DOHH2 (cell line): ENCODE data around the gene ADRA2B.

Source experiments
- H3F3A ChIP-seq: fragments of 200-600 bp; sonication (generic), shearing (Covaris generic); 2 replicates; pipeline ENCODE4 v1.6.0; 2016; ENCODE audit warnings: antibody characterized with exemption, mild to moderate bottlenecking; ENCODE audit not compliant: control insufficient read depth, insufficient read depth
- H3K27ac ChIP-seq: fragments of 200-600 bp; sonication (generic); 2 replicates; pipeline ENCODE4 v1.5.1; 2014; ENCODE audit warnings: low read depth, mild to moderate bottlenecking, low read length, moderate library complexity
- H3K27me3 ChIP-seq: fragments of 200-600 bp; sonication (generic); 2 replicates; pipeline ENCODE4 v1.6.1; 2014; ENCODE audit warnings: mild to moderate bottlenecking, low read length, mixed read lengths; ENCODE audit not compliant: control insufficient read depth
- H3K36me3 ChIP-seq: fragments of 200-600 bp; sonication (generic); 2 replicates; pipeline ENCODE4 v1.6.1; 2014; ENCODE audit warnings: mild to moderate bottlenecking, low read length, moderate library complexity, mixed read lengths; ENCODE audit not compliant: control insufficient read depth
- H3K4me1 ChIP-seq: fragments of 200-600 bp; sonication (generic); 2 replicates; pipeline ENCODE4 v1.6.1; 2014; ENCODE audit warnings: mild to moderate bottlenecking, low read length, mixed read lengths; ENCODE audit not compliant: control insufficient read depth
- H3K4me2 ChIP-seq: fragments of 200-600 bp; sonication (generic); 2 replicates; pipeline ENCODE4 v1.6.0; 2014; ENCODE audit warnings: mild to moderate bottlenecking, low read length, moderate library complexity
- H3K4me3 ChIP-seq: fragments of 200-600 bp; sonication (generic); 2 replicates; pipeline ENCODE4 v1.5.1; 2014; ENCODE audit warnings: mild to moderate bottlenecking, low read length, mixed read lengths
- H3K79me2 ChIP-seq: fragments of 200-600 bp; sonication (generic); 2 replicates; pipeline ENCODE4 v1.6.1; 2014; ENCODE audit warnings: mild to moderate bottlenecking, low read length, mixed read lengths; ENCODE audit not compliant: control insufficient read depth
- H3K9me2 ChIP-seq: fragments of 200-600 bp; sonication (generic); replicated peaks from 2 replicates; pipeline ENCODE4 v1.6.1; 2014; ENCODE audit warnings: mild to moderate bottlenecking, low read length, mixed read lengths; ENCODE audit not compliant: control insufficient read depth
- H3K9me3 ChIP-seq: fragments of 200-600 bp; sonication (generic); 2 replicates; pipeline ENCODE4 v1.6.1; 2014; ENCODE audit warnings: antibody characterized with exemption, low read length, mixed read lengths; ENCODE audit not compliant: control insufficient read depth, insufficient read depth
- H4K20me1 ChIP-seq: fragments of 200-600 bp; sonication (generic); 2 replicates; pipeline ENCODE4 v1.6.0; 2014; ENCODE audit warnings: low read depth, mild to moderate bottlenecking, antibody characterized with exemption, low read length, moderate library complexity; ENCODE audit not compliant: control insufficient read depth, insufficient read depth
- CTCF ChIP-seq: fragments of 200-600 bp; sonication (generic); IDR thresholded peaks from one replicate; pipeline ENCODE4 v1.5.1; 2014; ENCODE audit warnings: antibody characterized with exemption, mild to moderate bottlenecking, low read depth, low read length; ENCODE audit not compliant: poor library complexity, severe bottlenecking
- EZH2phosphoT487 ChIP-seq: fragments of 200-600 bp; sonication (generic); IDR thresholded peaks from 2 replicates; pipeline ENCODE4 v1.6.1; 2017; ENCODE audit warnings: borderline replicate concordance, mild to moderate bottlenecking, antibody characterized with exemption, low read length, moderate library complexity, mixed read lengths

Gene ADRA2B

GRCh38 chr2:96123290-96123689, 6.9 kb upstream of the ADRA2B start:
- H3K4me3 ChIP-seq, result no peak overlapping the region
- H3K36me3 ChIP-seq, result no peaks in the 10 kb centered on the region
- no peaks in the 10 kb centered on the region for H3K9me3 ChIP-seq
- H3K79me2 ChIP-seq, result no peaks in the 10 kb centered on the region
- TF ChIP-seq EZH2phosphoT487 (no peak), CTCF (no peak)
- no peaks in the 10 kb centered on the region for H4K20me1 ChIP-seq
- H3K9me2 ChIP-seq, result no peaks in the 10 kb centered on the region
- H3F3A ChIP-seq, result no peaks in the 10 kb centered on the region
- H3K27ac ChIP-seq, result no peak overlapping the region
- no peak overlapping the region for H3K4me2 ChIP-seq
- H3K4me1 ChIP-seq, result peaks cover 9% of the 10 kb centered on the region
- H3K27me3 ChIP-seq, result peaks cover 21% of the 10 kb centered on the region

- Histone ChIP-seq H3K9me3 (no peaks in the 10 kb centered on the region), H3K79me2 (no peaks in the 10 kb centered on the region), H3K9me2 (no peaks in the 10 kb centered on the region), H3K4me2 (no peak overlapping the region), H4K20me1 (no peaks in the 10 kb centered on the region), H3K27me3 (peaks cover 27% of the 10 kb centered on the region), H3F3A (no peaks in the 10 kb centered on the region), H3K36me3 (no peaks in the 10 kb centered on the region), H3K27ac (no peak overlapping the region), H3K4me1 (peaks cover 15% of the 10 kb centered on the region), H3K4me3 (no peak overlapping the region)
- TF ChIP-seq CTCF, result no peak
- TF ChIP-seq EZH2phosphoT487, result no peak
Measured at GRCh38 chr2:96122391-96122790, 6.0 kb upstream of the ADRA2B start.

- no peaks in the 10 kb centered on the region for H3F3A ChIP-seq
- H4K20me1 ChIP-seq, result no peaks in the 10 kb centered on the region
- no peak overlapping the region for H3K27ac ChIP-seq
- H3K9me3 ChIP-seq, result no peaks in the 10 kb centered on the region
- H3K36me3 ChIP-seq, result no peaks in the 10 kb centered on the region
- no peaks in the 10 kb centered on the region for H3K9me2 ChIP-seq
- no peak overlapping the region for H3K4me3 ChIP-seq
- no peak overlapping the region for H3K4me2 ChIP-seq
- TF ChIP-seq EZH2phosphoT487 (no peak), CTCF (no peak)
- peaks cover 22% of the 10 kb centered on the region for H3K4me1 ChIP-seq
- no peaks in the 10 kb centered on the region for H3K79me2 ChIP-seq
- peaks cover 31% of the 10 kb centered on the region for H3K27me3 ChIP-seq
Measured at GRCh38 chr2:96121414-96121813, 5.0 kb upstream of the ADRA2B start.

GRCh38 chr2:96120991-96121390, 4.6 kb upstream of the ADRA2B start:
- no peak for TF ChIP-seq CTCF
- TF ChIP-seq EZH2phosphoT487, result no peak
- H3K9me3 ChIP-seq, result no peaks in the 10 kb centered on the region
- no peaks in the 10 kb centered on the region for H4K20me1 ChIP-seq
- H3K79me2 ChIP-seq, result no peaks in the 10 kb centered on the region
- H3K27me3 ChIP-seq, result peaks cover 31% of the 10 kb centered on the region
- no peak overlapping the region for H3K27ac ChIP-seq
- no peak overlapping the region for H3K4me2 ChIP-seq
- no peaks in the 10 kb centered on the region for H3K36me3 ChIP-seq
- H3K9me2 ChIP-seq, result no peaks in the 10 kb centered on the region
- H3F3A ChIP-seq, result no peaks in the 10 kb centered on the region
- H3K4me3 ChIP-seq, result no peak overlapping the region
- H3K4me1 ChIP-seq, result peaks cover 25% of the 10 kb centered on the region
